Right ventricle myocardium inferior (tissue), 1 donor: Measurements from ENCODE around the gene FCN3. TPM values are rescaled to one million over a fixed set of nuclear protein-coding genes. Genes with fewer than 3 reads are reported as not detected.
A peak's percentile ranks its signal among the peaks of the same experiment; 100 is the strongest.

Experiments
- ATAC-seq: fragments of 200-7000 bp; cut with Tn5 transposase; one replicate; pipeline ENCODE4 v1.9.1; 2020; ENCODE audit warnings: mild to moderate bottlenecking, moderate library complexity
- DNase-seq: peaks from one replicate; pipeline ENCODE4 v3.0.0; 2021; ENCODE audit errors: missing footprints
- intact Hi-C: fragments of 100-400 bp; cut with DNase I; formaldehyde crosslinking; loops from one replicate; pipeline ENCODE4 v1.11.0; 2022
- total RNA-seq: library from RNA; stranded (reverse); fragmentation: NEBNext Ultra II Directional; extraction: Animal tissue kit (Norgen Biotek cat#: 25700); gene quantifications from one replicate; pipeline ENCODE4 v1.2.1, GENCODE V29; 2021
- donor health status: DM: no; HTN: yes; CAD: no; lungs with severe emphysema.

Gene FCN3
- total RNA-seq, 1 donor from 2014 or later: 20.7 TPM

GRCh38 chr1:27365372-27366112 lies 9.1 kb downstream of the FCN3 start:
- ATAC-seq (peak; percentile 76), DNase-seq (peak; percentile 93)
- intact Hi-C loops: loop anchor here (1.0 to 5.0 kb wide), 2 partner anchors 27 to 43 kb away; partner anchors contain the start of genes GPR3 and TMEM222

GRCh38 chr1:27364696-27365371 lies 9.8 kb downstream of the FCN3 start:
- ATAC-seq: no peak
- intact Hi-C loops: loop anchor here (5.0 kb wide), 1 partner anchor 43 kb away; the partner anchor contains the start of gene TMEM222
- DNase-seq: no peak

- ATAC-seq (no peak), DNase-seq (no peak)
- intact Hi-C loops: no loop called here
These were observed 10.6 kb downstream of the FCN3 start for GRCh38 chr1:27363766-27364695.

GRCh38 chr1:27361553-27361952 lies 13.1 kb downstream of the FCN3 start:
- ATAC-seq (no peak), DNase-seq (peak; percentile 8)
- intact Hi-C loops: no loop called here

- no peak for DNase-seq
- ATAC-seq: no peak
- intact Hi-C loops: no loop called here
These were observed 13.6 kb downstream of the FCN3 start for GRCh38 chr1:27361044-27361402.

GRCh38 chr1:27360159-27361043 lies 14.2 kb downstream of the FCN3 start:
- ATAC-seq (no peak), DNase-seq (peak; percentile 81)
- intact Hi-C loops: no loop called here

- ATAC-seq (no peak), DNase-seq (no peak)
- intact Hi-C loops: loop anchor here (5.0 kb wide), 1 partner anchor 33 kb away; the partner anchor contains the start of gene GPR3
These were observed 14.8 kb downstream of the FCN3 start for GRCh38 chr1:27359822-27360158.

GRCh38 chr1:27358928-27359313 lies 15.7 kb downstream of the FCN3 start:
- intact Hi-C loops: loop anchor here (5.0 kb wide), 1 partner anchor 33 kb away; the partner anchor contains the start of gene GPR3
- no peak for ATAC-seq
- DNase-seq: no peak

GRCh38 chr1:27358038-27358927 lies 16.3 kb downstream of the FCN3 start:
- intact Hi-C loops: loop anchor here (5.0 kb wide), 1 partner anchor 34 kb away; the partner anchor contains the start of gene GPR3
- DNase-seq (no peak), ATAC-seq (no peak)

- ATAC-seq (peak; percentile 65), DNase-seq (peak; percentile 92)
- intact Hi-C loops: loop anchor here (5.0 kb wide), 1 partner anchor 35 kb away; the partner anchor contains the start of gene GPR3
These were observed 17.2 kb downstream of the FCN3 start for GRCh38 chr1:27357281-27358037.

GRCh38 chr1:27356619-27357280 lies 17.9 kb downstream of the FCN3 start:
- intact Hi-C loops: loop anchor here (5.0 kb wide), 1 partner anchor 36 kb away; the partner anchor contains the start of gene GPR3
- ATAC-seq (no peak), DNase-seq (no peak)

GRCh38 chr1:27356277-27356618 lies 18.4 kb downstream of the FCN3 start:
- intact Hi-C loops: loop anchor here (5.0 kb wide), 1 partner anchor 36 kb away; the partner anchor contains the start of gene GPR3
- no peak for DNase-seq
- no peak for ATAC-seq

- intact Hi-C loops: loop anchor here (5.0 kb wide), 1 partner anchor 37 kb away; the partner anchor contains the start of gene GPR3
- DNase-seq: no peak
- ATAC-seq: no peak
These were observed 18.9 kb downstream of the FCN3 start for GRCh38 chr1:27355683-27356082.

- no peak for DNase-seq
- no peak for ATAC-seq
- intact Hi-C loops: no loop called here
These were observed 21.0 kb downstream of the FCN3 start for GRCh38 chr1:27353629-27354028.

- DNase-seq: peak; percentile 71
- ATAC-seq: peak; percentile 9
- intact Hi-C loops: no loop called here
These were observed 21.5 kb downstream of the FCN3 start for GRCh38 chr1:27353166-27353565.

- no peak for DNase-seq
- intact Hi-C loops: no loop called here
- no peak for ATAC-seq
These were observed 23.0 kb downstream of the FCN3 start for GRCh38 chr1:27351541-27352107.
